GM10266 (cell line): ENCODE measurements around the gene THBS1.

Experiments used
- DNase-seq: peaks from one replicate; pipeline ENCODE4 v3.0.0; 2012; ENCODE audit errors: extremely low spot score
- CTCF ChIP-seq: IDR thresholded peaks from 2 replicates; pipeline ENCODE4 v1.5.1; 2012; ENCODE audit warnings: mild to moderate bottlenecking, low read depth; ENCODE audit not compliant: control insufficient read depth, insufficient read depth; ENCODE audit errors: missing control alignments

THBS1 gene

GRCh38 chr15:39553947-39554693, 26.8 kb upstream of the THBS1 start:
- no peak for TF ChIP-seq CTCF
- no peak for DNase-seq

- no peak for DNase-seq
These were observed 26.0 kb upstream of the THBS1 start for GRCh38 chr15:39554746-39555387.

GRCh38 chr15:39555885-39556284, 25.0 kb upstream of the THBS1 start:
- TF ChIP-seq CTCF = no peak
- DNase-seq = no peak

More at GRCh38 chr15:39554746-39555387, 26.0 kb upstream of the THBS1 start:
- no peak for TF ChIP-seq CTCF

GRCh38 chr15:39556461-39556860, 24.4 kb upstream of the THBS1 start:
- no peak for DNase-seq
- no peak for TF ChIP-seq CTCF

GRCh38 chr15:39558421-39558820, 22.5 kb upstream of the THBS1 start:
- no peak for DNase-seq
- TF ChIP-seq CTCF = no peak

GRCh38 chr15:39564972-39565665, 15.8 kb upstream of the THBS1 start:
- TF ChIP-seq CTCF = no peak
- no peak for DNase-seq
